ENCODE data around the gene RELL2.

DNA sequence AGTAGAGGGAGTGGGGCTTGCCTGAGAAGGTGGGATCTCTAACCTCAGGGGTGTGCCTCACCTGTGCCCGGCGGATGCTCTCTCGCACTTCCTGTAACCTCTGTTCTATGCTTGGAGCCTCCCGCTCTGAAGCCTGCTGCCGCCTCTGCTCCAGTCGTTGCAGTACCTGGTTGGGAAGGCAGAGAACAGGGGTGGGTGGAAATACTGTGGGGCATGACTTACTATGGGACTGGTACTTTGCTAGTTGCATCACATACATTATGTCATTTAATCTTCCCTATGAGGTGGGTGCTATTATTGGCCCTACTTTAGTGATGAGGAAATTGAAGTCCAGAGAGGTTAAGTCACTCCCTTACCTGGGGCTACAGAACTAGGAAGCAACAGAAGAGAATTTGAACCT, 9.2 kb downstream of the RELL2 start:
- TF ChIP-seq EP300 (IDR thresholded peaks at IDR 0.05; ENCODE audit: borderline replicate concordance) = no peak
- no peak for TF ChIP-seq YY1 (IDR thresholded peaks at IDR 0.05; ENCODE audit: low read depth)
- TF ChIP-seq TAF1 (IDR thresholded peaks at IDR 0.05; ENCODE audit: low read depth) = no peak
- TF ChIP-seq, protein P1, sequence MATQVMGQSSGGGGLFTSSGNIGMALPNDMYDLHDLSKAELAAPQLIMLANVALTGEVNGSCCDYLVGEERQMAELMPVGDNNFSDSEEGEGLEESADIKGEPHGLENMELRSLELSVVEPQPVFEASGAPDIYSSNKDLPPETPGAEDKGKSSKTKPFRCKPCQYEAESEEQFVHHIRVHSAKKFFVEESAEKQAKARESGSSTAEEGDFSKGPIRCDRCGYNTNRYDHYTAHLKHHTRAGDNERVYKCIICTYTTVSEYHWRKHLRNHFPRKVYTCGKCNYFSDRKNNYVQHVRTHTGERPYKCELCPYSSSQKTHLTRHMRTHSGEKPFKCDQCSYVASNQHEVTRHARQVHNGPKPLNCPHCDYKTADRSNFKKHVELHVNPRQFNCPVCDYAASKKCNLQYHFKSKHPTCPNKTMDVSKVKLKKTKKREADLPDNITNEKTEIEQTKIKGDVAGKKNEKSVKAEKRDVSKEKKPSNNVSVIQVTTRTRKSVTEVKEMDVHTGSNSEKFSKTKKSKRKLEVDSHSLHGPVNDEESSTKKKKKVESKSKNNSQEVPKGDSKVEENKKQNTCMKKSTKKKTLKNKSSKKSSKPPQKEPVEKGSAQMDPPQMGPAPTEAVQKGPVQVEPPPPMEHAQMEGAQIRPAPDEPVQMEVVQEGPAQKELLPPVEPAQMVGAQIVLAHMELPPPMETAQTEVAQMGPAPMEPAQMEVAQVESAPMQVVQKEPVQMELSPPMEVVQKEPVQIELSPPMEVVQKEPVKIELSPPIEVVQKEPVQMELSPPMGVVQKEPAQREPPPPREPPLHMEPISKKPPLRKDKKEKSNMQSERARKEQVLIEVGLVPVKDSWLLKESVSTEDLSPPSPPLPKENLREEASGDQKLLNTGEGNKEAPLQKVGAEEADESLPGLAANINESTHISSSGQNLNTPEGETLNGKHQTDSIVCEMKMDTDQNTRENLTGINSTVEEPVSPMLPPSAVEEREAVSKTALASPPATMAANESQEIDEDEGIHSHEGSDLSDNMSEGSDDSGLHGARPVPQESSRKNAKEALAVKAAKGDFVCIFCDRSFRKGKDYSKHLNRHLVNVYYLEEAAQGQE (IDR thresholded peaks at IDR 0.05; ENCODE audit: low read depth) = no peak
- TF ChIP-seq, protein P2, sequence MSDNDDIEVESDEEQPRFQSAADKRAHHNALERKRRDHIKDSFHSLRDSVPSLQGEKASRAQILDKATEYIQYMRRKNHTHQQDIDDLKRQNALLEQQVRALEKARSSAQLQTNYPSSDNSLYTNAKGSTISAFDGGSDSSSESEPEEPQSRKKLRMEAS (IDR thresholded peaks at IDR 0.05) = no peak
- no peak for TF ChIP-seq CREB1 (IDR thresholded peaks at IDR 0.05; ENCODE audit: low read depth)
